ENCODE measurements around the gene ENDOU.
"Not testable (repeated sequence)": the region's sequence is repeated elsewhere in the genome, so short reads cannot be mapped to it uniquely, and the experiment has no call there.

Gene ENDOU

DNA sequence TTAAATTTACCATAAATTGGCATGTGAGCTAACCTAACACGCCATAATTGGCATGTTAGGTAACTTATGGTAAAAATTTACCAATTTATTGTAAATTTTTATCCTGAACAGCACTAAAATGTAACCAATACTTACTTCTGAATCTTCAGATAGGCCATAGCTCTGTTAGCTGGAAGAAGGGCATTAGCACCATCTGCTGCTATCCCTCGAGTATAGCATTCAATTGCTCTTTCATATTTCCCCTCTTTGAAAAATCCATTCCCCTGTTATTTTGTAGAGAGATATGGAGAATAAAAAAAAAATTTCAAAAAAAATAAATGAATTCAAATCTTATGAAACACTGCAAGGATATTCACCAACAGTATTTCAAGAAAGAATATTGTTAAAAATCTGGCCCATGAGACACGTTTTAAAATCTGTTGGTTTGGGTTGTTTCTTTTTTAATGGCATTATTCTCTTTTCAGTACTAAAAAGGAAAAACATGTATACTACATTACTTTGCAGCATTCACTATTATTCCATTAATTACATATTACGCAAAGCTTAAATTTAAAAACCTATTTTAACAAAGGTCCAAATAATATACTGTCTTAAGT lies 38.5 kb downstream of the ENDOU start:
- DNase-seq (ENCODE audit: low read depth in 2 of 2): no peak

DNA sequence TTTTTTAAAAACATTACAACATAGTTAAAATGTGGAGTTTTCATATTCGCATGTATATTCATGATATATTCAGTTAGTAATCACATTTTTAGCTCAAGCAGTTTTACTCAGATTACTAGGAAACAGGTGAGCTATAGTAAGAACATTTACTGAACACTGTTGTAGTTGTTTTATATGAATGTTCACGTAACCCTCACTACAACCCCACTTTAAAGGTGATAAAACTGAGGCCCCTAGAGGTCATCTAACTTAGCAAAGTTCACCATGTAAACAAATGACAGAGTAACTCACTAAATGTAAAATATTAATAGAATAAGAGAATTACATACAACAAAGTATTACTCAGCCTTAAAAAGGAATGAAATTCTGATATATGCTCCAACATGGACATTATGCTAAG lies 45.5 kb downstream of the ENDOU start:
- no peak for DNase-seq (ENCODE audit: low read depth in 2 of 2)

DNA sequence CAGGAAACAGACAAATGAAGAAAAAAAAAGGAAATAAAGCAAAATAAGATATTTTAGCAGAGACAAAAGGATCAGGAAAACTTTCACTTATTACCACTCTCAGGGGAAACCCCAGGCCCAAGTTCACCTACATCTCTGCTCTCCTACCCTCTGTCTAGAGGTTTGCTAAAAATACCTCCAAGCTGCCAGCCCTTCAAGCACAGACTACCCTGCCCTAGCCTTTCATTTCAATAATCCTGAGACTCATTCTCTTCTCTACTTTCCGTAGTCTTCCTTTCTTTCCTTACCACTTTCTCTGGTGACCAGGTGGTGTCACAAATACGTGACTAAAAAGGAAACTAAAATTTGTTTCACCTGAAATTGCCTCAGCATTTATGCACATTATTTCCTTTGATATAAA lies 53.2 kb downstream of the ENDOU start:
- DNase-seq (ENCODE audit: low read depth in 2 of 2): no peak

DNA sequence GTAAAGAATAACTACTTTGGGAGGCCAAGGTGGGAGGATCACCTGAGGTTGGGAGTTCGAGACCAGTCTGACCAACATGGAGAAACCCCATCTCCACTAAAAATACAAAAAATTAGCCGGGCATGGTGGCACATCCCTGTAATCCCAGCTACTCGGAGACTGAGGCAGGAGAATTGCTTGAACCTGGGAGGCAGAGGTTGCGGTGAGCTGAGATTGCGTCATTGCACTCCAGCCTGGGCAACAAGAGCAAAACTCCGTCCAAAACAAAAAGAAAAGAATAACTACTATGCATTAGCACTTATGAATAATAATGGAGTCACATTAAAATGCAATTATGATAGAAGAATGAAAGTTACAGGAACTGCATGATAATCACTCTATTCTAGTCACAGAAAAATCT lies 57.4 kb downstream of the ENDOU start:
- DNase-seq (ENCODE audit: low read depth in 2 of 2): not testable (repeated sequence)

Data from stimulated activated CD8-positive, alpha-beta memory T cell treated with anti-CD3 and anti-CD28 coated beads, Interleukin-7, amount 100 ng/mL, for 4 hours (primary cell).